ENCODE measurements around the gene ZP1. TPM values are rescaled to one million over a fixed set of nuclear protein-coding genes. Genes with fewer than 3 reads are reported as not detected.

The ZP1 gene
- total and polyA plus RNA-seq, 10 of the 15 experiments (the other 5 are each of a cell fraction or from before 2014, with no cell fraction given) = not detected

DNA sequence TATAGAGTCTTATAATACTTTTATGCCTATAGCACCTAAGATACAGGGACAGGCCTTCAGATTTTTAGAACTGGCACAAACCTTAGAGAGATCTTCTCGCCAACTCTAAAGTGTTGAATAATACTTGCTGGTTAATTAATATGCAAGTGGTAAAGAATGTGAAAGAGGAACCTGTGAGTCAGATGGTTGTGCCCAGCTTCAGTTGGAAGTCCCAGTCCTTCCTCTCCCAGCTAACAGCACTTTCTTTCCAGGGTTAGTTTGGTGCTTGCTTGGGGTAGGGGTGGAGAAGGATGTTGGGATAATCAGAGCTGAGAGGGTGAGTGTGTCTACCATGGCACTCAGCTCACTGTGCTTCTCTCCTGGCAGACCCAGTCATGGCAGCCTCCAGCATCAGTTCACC lies 52.0 kb downstream of the ZP1 start:
- FAIRE-seq = no peak
- no peak overlapping the region for H3K4me3 ChIP-seq
- no peak overlapping the region for H3K9ac ChIP-seq (ENCODE audit: control insufficient read depth, insufficient read depth, low read length)
- no peak overlapping the region for H2AFZ ChIP-seq (ENCODE audit: control insufficient read depth, low read depth, low read length)
- ChIA-PET POLR2A (interaction anchor here (0.6 to 1.3 kb wide), 3 partner anchors 22 to 220 kb away, joined by 3 to 7 read pairs (median 3); no protein-coding TSS in a partner anchor), RAD21 (ENCODE audit: unreplicated experiment) (interaction anchor here (0.7 to 1.7 kb wide), 4 partner anchors 9 to 162 kb away, joined by 3 to 5 read pairs (median 4); no protein-coding TSS in a partner anchor), SMC1A (ENCODE audit: uncharacterized antibody, unreplicated experiment) (interaction anchor here (1.0 to 2.3 kb wide), 5 partner anchors 13 to 125 kb away, joined by 3 to 7 read pairs (median 3); no protein-coding TSS in a partner anchor), CTCF (interaction anchor here (1.1 to 2.4 kb wide), 5 partner anchors 15 to 88 kb away, joined by 4 to 8 read pairs (median 7); no protein-coding TSS in a partner anchor)
- no peak for DNase-seq (ENCODE audit: low read depth, low spot score)
- H4K20me1 ChIP-seq (ENCODE audit: control insufficient read depth, insufficient read depth) = no peaks in the 10 kb centered on the region
- H3K36me3 ChIP-seq (ENCODE audit: control insufficient read depth in 2 of 2, insufficient read depth in 2 of 2, low read length in 1 of 2) = peaks cover 17 to 21% of the 10 kb centered on the region in 2 experiments
- no TSS peak for BruUV-seq (replicated peaks)
- peaks cover 37% of the 10 kb centered on the region for H3K79me2 ChIP-seq (ENCODE audit: control insufficient read depth, insufficient read depth, low read length)
- peaks cover 29% of the 10 kb centered on the region for H3K4me1 ChIP-seq (ENCODE audit: control insufficient read depth, insufficient read depth, low read length)
- H3K4me2 ChIP-seq (ENCODE audit: control insufficient read depth, insufficient read depth) = no peak overlapping the region; the same call in 1 of the 2 replicates
- 79% methylated on average over 1 of the region's 1 CpG for WGBS (ENCODE audit: insufficient coverage, insufficient replicate concordance, low lambda C conversion rate, missing lambda C conversion rate)
- no peaks in the 10 kb centered on the region for H3K9me3 ChIP-seq (replicated peaks; ENCODE audit: control insufficient read depth, insufficient read depth, low read length)
- no peak overlapping the region for H3K27ac ChIP-seq (ENCODE audit: control insufficient read depth, insufficient read depth)
- TF ChIP-seq HCFC1 (IDR thresholded peaks at IDR 0.05; ENCODE audit: low read length) (no peak), BHLHE40 (IDR thresholded peaks at IDR 0.05; ENCODE audit: borderline replicate concordance in 1 of 2, low read depth in 2 of 2, low read length in 1 of 2) (no peak), ZSCAN29 (IDR thresholded peaks at IDR 0.05) (no peak), STAT3 (IDR thresholded peaks at IDR 0.05; ENCODE audit: low read depth, low read length) (no peak), POLR2AphosphoS5 (IDR thresholded peaks at IDR 0.05; ENCODE audit: low read length) (no peak), ATF7 (IDR thresholded peaks at IDR 0.05; ENCODE audit: low read depth) (no peak), KDM1A (IDR thresholded peaks at IDR 0.05; ENCODE audit: borderline replicate concordance) (no peak), TARDBP (IDR thresholded peaks at IDR 0.05; ENCODE audit: borderline replicate concordance) (no peak), MTA2 (IDR thresholded peaks at IDR 0.05; ENCODE audit: low read depth) (no peak), BMI1 (IDR thresholded peaks at IDR 0.05; ENCODE audit: borderline replicate concordance) (no peak), NR2C1 (IDR thresholded peaks at IDR 0.05) (no peak), ZNF207 (IDR thresholded peaks at IDR 0.05; ENCODE audit: borderline replicate concordance) (no peak), GATAD2B (conservative IDR thresholded peaks at IDR 0.05; ENCODE audit: low read depth) (no peak), MEF2A (IDR thresholded peaks at IDR 0.05; ENCODE audit: insufficient read depth, low read depth, low read length) (no peak), SREBF1 (IDR thresholded peaks at IDR 0.05; ENCODE audit: low read length) (no peak), JUND (IDR thresholded peaks at IDR 0.05; ENCODE audit: low read depth, low read length) (no peak)
- TF ChIP-seq, protein P1, sequence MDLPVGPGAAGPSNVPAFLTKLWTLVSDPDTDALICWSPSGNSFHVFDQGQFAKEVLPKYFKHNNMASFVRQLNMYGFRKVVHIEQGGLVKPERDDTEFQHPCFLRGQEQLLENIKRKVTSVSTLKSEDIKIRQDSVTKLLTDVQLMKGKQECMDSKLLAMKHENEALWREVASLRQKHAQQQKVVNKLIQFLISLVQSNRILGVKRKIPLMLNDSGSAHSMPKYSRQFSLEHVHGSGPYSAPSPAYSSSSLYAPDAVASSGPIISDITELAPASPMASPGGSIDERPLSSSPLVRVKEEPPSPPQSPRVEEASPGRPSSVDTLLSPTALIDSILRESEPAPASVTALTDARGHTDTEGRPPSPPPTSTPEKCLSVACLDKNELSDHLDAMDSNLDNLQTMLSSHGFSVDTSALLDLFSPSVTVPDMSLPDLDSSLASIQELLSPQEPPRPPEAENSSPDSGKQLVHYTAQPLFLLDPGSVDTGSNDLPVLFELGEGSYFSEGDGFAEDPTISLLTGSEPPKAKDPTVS (IDR thresholded peaks at IDR 0.05; ENCODE audit: low read depth, low read length) = no peak
- TF ChIP-seq, protein P2, sequence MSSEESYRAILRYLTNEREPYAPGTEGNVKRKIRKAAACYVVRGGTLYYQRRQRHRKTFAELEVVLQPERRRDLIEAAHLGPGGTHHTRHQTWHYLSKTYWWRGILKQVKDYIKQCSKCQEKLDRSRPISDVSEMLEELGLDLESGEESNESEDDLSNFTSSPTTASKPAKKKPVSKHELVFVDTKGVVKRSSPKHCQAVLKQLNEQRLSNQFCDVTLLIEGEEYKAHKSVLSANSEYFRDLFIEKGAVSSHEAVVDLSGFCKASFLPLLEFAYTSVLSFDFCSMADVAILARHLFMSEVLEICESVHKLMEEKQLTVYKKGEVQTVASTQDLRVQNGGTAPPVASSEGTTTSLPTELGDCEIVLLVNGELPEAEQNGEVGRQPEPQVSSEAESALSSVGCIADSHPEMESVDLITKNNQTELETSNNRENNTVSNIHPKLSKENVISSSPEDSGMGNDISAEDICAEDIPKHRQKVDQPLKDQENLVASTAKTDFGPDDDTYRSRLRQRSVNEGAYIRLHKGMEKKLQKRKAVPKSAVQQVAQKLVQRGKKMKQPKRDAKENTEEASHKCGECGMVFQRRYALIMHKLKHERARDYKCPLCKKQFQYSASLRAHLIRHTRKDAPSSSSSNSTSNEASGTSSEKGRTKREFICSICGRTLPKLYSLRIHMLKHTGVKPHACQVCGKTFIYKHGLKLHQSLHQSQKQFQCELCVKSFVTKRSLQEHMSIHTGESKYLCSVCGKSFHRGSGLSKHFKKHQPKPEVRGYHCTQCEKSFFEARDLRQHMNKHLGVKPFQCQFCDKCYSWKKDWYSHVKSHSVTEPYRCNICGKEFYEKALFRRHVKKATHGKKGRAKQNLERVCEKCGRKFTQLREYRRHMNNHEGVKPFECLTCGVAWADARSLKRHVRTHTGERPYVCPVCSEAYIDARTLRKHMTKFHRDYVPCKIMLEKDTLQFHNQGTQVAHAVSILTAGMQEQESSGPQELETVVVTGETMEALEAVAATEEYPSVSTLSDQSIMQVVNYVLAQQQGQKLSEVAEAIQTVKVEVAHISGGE (CRISPR knock-in tag; IDR thresholded peaks at IDR 0.05) = no peak
- TF ChIP-seq, protein P3, sequence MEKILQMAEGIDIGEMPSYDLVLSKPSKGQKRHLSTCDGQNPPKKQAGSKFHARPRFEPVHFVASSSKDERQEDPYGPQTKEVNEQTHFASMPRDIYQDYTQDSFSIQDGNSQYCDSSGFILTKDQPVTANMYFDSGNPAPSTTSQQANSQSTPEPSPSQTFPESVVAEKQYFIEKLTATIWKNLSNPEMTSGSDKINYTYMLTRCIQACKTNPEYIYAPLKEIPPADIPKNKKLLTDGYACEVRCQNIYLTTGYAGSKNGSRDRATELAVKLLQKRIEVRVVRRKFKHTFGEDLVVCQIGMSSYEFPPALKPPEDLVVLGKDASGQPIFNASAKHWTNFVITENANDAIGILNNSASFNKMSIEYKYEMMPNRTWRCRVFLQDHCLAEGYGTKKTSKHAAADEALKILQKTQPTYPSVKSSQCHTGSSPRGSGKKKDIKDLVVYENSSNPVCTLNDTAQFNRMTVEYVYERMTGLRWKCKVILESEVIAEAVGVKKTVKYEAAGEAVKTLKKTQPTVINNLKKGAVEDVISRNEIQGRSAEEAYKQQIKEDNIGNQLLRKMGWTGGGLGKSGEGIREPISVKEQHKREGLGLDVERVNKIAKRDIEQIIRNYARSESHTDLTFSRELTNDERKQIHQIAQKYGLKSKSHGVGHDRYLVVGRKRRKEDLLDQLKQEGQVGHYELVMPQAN (conservative IDR thresholded peaks at IDR 0.05) = no peak
- intact Hi-C loops (cut with micrococcal nuclease; ENCODE audit: unreplicated experiment) (no loop called here), in situ Hi-C loops (cut with MboI) (no loop called here)
- H3K27me3 ChIP-seq (replicated peaks in 1 of 2; ENCODE audit: control insufficient read depth in 2 of 2, insufficient read depth in 2 of 2, low read length in 1 of 2) = no peaks in the 10 kb centered on the region
- ATAC-seq = no peak
